Left kidney (tissue), 2 donors: ENCODE data around the gene IFIT5. TPM values are rescaled to one million over a fixed set of nuclear protein-coding genes. Genes with fewer than 3 reads are reported as not detected.
"Not testable (repeated sequence)": the region's sequence is repeated elsewhere in the genome, so short reads cannot be mapped to it uniquely, and the experiment has no call there.

ENCODE experiments used
- DNase-seq: peaks from one replicate; pipeline ENCODE4 v3.0.0-alpha.2; 2013
- polyA plus RNA-seq: library from polyadenylated mRNA; unstranded; fragments of 120-200 nt; gene quantifications from one replicate; pipeline ENCODE4 v1.2.1, GENCODE V29; 2013; ENCODE audit not compliant: insufficient read length

The IFIT5 gene
- polyA plus RNA-seq, 1 donor = 16.1 TPM

GRCh38 chr10:89426230-89426868, 12.0 kb downstream of the IFIT5 start:
- DNase-seq = peak; percentile 66

GRCh38 chr10:89427629-89428028, 13.3 kb downstream of the IFIT5 start:
- DNase-seq = no peak

GRCh38 chr10:89428877-89429276, 14.5 kb downstream of the IFIT5 start:
- DNase-seq = no peak

- DNase-seq = peak; percentile 21
These were observed 17.6 kb downstream of the IFIT5 start for GRCh38 chr10:89431977-89432376.

- DNase-seq = no peak
These were observed 24.2 kb downstream of the IFIT5 start for GRCh38 chr10:89438525-89438924.

GRCh38 chr10:89440226-89441009, 26.1 kb downstream of the IFIT5 start:
- DNase-seq = no peak

- no peak for DNase-seq
These were observed 27.9 kb downstream of the IFIT5 start for GRCh38 chr10:89442289-89442688.

- not testable (repeated sequence) for DNase-seq
These were observed 30.5 kb downstream of the IFIT5 start for GRCh38 chr10:89444819-89445218.

- no peak for DNase-seq
These were observed 36.5 kb downstream of the IFIT5 start for GRCh38 chr10:89450901-89451300.

GRCh38 chr10:89452193-89452592, 37.8 kb downstream of the IFIT5 start:
- DNase-seq = no peak

- no peak for DNase-seq
These were observed 40.4 kb downstream of the IFIT5 start for GRCh38 chr10:89454561-89455347.

GRCh38 chr10:89458291-89458690, 43.9 kb downstream of the IFIT5 start:
- no peak for DNase-seq

GRCh38 chr10:89458784-89459183, 44.4 kb downstream of the IFIT5 start:
- no peak for DNase-seq

GRCh38 chr10:89463846-89464537, 49.6 kb downstream of the IFIT5 start:
- no peak for DNase-seq

- no peak for DNase-seq
These were observed 50.8 kb downstream of the IFIT5 start for GRCh38 chr10:89465196-89465595.

- DNase-seq = no peak
These were observed 52.2 kb downstream of the IFIT5 start for GRCh38 chr10:89466599-89467035.

- no peak for DNase-seq
These were observed 54.0 kb downstream of the IFIT5 start for GRCh38 chr10:89468191-89468965.

GRCh38 chr10:89469517-89469916, 55.1 kb downstream of the IFIT5 start:
- no peak for DNase-seq
